HG03565 (cell line): ENCODE measurements around the gene ELF1.
A peak's percentile ranks its signal among the peaks of the same experiment; 100 is the strongest.
"Not testable (repeated sequence)": the region's sequence is repeated elsewhere in the genome, so short reads cannot be mapped to it uniquely, and the experiment has no call there.

Experiments
- ATAC-seq: cut with Tn5 transposase; IDR thresholded peaks from one replicate; pipeline ENCODE4 v1.9.1; 2021; ENCODE audit warnings: mild to moderate bottlenecking, moderate library complexity; ENCODE audit not compliant: unreplicated experiment

Gene ELF1

DNA sequence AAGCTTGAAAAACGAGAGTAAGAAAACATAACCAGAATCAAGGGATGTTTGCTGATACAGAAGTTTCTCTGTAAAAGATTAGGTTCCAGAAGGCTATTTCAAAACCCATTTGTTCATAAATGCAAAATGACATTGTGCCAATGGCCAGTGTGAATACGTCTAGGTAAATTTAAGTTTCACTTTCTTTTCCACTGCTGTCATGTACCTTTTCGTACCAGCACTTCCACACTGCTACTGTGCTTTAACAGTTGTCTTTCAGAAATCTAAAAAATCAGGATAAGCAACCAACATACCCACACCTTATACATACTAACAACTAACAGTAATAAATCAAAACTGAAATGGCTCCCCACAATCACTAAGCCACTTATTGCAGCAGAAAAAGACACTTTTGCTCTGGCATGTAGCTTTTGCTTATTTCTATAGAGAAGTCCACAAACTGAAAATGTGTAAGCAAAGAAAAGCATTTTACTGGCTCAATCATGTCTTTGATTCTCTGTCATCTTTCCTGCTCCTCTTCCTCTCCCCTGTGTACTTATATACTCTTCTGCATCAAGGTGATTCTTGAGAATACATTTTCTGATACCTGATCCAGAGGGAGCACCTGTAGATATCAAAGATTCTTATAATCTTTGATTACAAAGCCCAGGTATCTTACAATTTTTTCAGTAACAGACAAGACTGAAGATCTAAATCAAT lies 34.3 kb downstream of the ELF1 start:
- ATAC-seq: peak; percentile 39

DNA sequence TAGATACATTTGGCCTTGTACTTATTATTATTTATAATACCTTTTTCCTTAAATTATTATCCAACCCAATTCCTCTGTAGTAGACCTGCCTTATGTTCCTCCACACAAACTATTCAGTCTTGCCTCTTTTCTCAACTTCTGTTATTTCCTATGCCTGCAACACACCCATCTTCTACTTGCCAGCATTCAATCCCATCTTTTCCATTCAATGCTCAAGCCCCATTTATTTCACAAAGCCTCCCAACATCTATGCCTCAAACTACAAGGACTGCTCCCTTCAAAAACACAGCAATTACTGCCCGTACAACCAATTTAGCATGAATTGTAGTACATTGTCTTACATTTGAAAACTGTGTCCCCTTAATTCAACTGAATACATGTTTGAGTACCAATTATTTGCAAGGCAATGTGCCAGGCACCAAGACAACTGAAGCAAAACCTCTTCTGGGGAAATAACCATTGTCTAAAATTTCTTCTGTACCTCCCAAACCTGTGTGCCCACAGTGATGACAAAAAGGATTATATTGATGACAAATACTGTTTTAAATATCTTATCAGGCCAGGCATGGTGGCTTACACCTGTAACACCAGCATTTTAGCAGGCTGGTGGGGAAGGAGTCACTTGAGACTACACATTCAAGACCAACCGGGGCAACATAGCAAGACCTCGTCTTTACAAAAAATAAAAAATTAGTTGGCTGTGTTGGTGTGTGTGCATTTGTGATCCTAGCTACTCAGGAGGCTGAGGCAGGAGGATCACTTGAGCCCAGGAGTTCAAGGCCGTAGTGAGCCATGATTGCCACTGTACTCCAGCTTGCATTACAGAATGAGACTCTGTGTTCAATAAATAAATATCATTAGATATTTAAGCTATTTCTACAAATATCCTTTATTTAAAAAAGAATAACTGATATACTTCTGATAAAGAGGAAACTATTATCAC lies 35.1 kb downstream of the ELF1 start:
- ATAC-seq: no peak

DNA sequence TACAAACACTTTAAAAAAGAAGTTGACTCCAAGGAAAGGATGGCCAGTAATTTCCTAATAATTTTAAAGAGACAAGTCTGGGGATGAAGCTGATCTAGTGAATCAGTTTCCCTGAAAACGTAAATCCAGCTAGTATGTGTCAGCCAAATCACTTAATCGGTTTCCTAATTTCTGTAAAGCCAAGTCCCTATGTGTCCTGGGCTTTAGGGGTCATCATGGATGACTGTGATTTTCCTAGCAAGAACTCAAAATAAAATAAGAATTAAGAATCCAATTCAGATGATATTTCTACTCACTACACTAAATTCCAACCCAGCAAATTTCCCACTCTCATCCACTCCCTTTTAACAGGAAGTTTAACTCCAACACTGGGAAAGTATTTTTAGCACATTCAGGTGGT lies 35.9 kb downstream of the ELF1 start:
- ATAC-seq: no peak

DNA sequence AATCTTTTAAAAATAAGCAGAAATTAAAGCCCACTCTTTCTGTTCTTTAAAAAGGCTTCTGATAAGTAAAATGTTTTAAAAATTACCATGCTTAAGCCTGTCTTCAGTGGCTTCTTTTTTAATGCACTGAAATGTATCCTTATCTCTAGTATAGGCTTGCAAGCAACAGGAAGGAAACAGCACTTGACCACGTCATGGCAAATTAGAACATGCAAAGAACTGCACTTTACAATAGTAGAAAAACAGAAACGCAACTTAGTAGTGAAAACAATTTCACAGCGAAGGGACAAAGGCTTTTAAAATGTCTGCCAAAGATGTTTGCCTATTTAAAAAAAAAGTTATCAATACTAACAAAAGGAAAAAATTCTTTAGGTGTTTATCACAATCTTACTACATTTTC lies 36.3 kb downstream of the ELF1 start:
- peak; percentile 55 for ATAC-seq

DNA sequence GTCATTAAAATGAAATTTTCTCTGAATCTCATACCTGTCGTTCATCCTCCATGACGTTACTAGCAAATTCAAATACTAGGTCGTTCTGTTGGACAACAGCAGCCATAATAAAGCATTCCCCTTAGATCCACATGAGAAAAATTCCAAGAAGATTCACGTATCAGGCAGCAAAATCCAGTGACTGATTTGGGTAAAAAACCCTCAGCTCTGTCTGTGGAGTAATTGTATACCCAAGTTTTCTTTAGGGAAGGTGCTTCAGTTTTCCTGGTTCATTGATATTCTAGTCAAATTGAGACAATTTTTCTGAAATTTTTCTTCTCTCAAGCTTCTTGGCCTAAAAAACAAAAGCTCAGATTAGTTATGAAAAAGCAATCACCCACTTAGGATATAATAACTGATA lies 37.2 kb downstream of the ELF1 start:
- ATAC-seq: no peak

DNA sequence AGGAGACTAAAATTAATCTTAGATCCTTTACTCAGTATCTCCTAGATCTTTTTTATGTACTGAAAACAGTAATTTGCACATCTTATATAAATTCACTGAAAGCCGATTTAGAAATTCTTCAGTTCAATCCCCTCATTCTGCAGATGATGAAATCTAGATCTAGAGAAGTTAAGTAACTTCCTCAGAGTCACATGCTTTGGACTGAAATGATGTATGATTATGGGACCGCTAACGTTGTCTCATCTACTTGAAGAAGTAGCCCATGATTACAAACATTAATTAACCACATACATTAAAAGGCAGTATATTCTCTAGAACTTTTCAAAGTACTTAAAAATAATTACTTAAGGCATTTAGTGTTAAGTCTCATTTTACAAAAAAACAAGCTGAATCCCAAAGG lies 37.8 kb downstream of the ELF1 start:
- no peak for ATAC-seq

DNA sequence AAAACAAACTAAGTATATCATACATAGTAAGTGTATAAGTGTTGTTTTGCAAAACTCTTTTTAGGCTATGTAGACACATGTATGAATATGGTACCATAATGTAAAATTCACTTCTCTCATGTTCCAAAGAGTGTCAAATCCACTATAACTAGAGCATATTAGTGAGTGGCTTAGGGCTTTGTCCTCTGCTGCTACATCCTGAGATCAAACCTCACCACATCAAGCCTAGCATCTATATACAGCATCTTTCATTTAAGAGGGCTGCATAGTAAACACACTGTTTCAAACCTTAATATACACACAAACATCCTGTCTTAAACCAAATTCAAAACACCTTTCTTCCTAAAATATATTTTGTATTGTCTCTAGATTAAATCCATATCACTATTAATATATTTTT lies 38.7 kb downstream of the ELF1 start:
- ATAC-seq: no peak

DNA sequence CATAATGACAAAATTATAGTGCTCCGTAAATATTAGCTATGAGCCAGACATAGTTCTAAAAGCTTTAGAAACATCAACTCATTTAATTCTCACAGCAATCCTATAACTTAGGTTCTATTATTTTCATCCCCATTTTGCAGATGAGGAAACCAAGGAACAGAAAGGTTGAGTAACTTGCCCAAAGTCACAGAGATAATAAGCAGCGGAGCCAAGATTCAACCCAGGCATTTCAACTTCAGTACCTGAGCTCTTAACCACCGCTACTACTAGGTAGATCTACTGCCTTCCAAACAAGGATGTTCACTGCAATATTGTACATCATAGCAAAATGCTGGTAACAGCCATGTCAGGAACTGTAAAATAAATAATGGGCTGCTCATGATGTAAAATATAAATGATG lies 39.9 kb downstream of the ELF1 start:
- no peak for ATAC-seq

DNA sequence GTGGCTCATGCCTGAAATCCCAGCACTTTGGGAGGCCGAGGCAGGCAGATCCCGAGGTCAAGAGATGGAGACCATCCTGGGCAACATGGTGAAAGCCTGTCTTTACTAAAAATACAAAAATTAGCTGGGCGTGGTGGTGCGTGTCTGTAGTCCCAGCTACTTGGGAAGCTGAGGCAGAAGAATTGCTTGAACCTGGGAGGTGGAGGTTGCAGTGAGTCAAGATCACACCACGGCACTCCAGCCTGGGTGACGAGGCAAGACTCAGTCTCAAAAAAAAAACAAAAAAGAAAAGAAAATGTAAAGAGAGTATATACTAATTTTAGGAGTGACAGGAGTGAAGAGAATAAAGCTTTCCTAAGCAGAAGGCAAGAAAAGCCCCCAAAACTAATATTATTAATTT lies 41.0 kb downstream of the ELF1 start:
- not testable (repeated sequence) for ATAC-seq

DNA sequence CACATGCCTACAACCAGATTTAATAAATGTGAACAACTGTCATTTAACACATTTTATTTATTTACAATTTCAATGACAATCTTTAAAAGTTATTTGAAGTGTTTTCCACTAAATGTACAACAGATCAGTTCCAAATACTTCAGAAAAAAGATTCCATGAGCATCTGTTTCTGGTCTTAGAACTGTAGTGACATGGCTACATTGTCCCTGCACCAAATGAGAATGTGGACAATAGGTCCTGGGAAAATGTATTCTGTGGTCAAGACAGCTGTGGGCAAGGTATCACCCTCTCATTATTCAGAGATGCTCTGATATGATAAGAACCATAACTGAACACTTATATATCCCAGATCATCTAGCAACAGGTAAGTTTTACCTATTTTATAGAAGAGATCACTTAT lies 43.7 kb downstream of the ELF1 start:
- ATAC-seq: no peak

DNA sequence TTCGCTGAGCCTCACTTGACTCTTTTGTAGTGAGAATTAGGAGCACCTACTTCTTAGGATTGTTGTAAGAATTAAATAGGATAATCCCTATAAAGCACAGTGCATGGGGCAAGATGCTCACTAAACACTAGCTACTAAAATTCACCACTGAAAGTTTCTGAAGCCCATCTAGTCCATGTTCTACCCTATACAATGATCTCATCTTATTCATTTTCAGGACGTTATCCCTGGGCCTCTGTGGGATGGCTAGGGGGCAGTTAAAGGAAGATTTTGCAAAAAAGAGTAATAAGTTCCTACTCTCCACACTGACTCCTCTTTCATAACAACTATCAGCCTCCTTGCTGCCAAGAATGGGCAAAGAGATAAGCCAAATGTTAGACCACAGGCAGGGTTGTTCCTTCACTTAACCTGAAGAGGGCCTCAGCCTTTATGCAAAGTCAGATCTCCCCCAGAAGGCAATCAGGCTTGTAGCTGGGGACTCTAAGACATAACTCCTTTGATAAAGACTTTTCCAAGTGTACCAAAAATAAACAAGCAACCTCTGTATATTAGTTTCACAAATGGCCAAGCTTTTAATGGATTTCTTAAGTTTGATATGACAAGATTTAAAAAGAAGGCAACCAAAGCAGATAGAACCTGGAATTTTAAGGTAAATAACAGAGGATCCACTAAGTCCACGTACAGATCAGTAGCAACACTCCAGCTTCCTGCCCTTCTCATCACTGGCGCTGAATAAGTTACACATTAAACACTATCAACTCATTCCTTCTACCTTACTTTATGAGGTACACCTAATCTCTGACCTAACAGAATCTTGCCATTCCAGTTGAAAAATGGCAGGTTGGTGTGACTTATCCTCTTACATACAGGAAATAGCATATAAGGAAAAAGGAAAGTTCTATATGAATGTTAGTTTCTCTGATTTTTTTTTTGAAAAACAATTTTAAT lies 44.4 kb downstream of the ELF1 start:
- peak; percentile 67 for ATAC-seq

DNA sequence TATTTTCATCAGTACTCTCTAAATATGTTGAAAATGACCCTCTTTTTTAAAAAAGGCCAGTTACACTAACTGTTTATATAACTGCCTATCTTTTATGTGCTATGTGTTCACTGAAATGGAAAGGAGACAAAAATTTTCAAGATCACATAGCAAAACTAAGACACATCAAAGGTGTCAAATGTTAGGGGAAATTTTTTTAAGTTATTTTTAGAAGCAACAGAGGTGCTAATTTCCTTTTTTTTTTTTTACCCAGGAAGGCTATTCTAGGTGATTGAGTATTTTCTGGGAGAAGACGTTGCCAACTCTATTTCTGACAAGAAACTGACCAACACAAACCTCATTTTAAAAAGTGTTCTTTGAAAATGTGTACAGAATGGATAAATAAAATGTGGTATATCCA lies 45.7 kb downstream of the ELF1 start:
- no peak for ATAC-seq

DNA sequence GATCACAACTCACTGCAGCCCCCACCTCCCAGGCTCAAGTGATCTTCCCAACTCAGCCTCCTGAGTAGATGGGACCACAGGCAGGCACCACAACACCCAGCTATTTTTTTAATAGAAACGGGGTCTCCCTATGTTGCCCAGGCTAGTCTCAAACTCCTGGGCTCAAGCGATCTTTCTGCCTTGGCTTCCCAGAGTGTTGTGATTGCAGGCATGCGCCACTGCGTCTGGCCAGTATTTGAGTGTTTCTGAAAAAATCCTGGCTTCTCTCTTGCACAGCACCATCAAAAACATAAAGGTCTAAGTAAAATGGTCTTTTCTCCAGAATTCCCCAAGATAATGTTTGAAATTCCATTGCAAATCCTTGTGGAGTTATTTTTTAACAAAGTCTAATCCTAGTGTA lies 47.8 kb downstream of the ELF1 start:
- ATAC-seq: no peak

DNA sequence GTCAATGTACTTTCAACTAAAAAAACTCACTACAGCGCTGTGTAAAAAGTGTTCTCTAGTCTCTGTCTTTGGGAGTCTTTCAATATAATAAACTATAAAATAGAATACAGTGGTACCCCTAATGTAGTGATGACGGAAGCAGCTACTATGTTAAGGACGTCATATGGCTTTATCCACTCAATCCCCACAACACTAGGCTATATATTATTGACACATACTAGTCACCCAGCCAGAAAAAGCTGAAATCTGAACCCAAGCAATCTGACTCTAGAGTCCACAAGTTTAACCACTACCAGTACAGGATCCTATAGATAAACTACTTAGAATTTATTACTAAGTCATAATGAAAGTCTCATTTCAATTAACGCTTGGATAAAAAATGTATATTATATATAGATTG lies 48.3 kb downstream of the ELF1 start:
- no peak for ATAC-seq

DNA sequence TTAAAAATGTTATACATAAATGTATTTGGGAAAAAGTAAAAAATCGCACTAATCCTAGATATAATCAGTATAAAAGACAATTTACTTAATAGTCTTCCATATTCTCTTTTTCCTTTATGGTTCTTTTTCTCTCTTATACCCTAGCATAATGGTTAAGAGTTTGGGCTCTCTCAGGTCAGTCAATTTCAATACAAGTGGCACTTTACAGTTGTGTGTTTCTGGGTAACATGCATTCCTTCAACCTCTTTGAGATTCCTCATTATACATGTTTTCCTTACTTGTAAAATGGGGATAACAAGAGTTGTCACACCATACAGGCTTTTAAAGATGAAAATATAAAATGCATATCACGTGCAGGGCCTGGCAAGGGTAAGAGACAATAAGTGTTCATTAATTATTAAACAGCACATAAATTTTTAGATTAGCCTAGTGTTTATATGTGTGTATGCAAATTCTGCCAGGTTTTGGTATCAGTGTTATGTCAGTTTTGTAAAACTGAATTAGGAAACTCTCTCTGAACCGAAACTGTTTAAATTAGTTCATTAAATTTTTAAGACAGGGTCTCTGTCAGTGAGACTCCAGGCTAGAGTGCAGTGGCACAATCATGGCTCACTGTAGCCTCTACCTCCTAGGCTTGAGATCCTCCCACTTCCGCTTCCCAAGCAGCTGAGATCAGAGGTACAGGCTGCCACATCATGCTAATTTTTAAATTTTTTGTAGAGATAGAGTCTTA lies 49.8 kb downstream of the ELF1 start:
- peak; percentile 41 for ATAC-seq

DNA sequence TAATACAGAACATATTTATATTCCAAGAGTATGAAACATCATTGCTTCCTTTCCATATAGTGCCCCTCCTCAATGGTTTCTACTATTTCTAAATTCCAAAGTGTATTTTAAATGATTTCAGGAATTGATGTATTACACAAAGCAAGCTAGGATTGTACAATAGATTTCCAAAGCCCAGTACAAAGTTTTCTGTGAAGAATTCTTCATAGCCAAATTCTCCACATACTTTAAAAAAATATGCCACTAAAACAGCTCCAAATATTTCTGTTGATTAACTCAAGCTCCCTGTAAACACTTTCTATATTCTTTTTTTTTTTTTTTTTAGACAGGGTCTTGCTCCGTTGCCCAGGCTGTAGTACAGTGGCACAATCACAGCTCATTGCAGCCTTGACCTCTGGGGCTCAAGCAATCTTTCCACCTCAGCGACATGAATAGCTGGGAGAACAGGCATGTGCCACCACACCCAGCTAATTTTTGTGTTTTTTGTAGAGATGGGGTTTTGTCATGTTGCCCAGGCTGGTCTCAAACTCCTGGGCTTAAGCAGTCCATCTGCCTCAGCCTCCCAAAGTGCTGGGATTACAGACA lies 50.6 kb downstream of the ELF1 start:
- ATAC-seq: no peak

DNA sequence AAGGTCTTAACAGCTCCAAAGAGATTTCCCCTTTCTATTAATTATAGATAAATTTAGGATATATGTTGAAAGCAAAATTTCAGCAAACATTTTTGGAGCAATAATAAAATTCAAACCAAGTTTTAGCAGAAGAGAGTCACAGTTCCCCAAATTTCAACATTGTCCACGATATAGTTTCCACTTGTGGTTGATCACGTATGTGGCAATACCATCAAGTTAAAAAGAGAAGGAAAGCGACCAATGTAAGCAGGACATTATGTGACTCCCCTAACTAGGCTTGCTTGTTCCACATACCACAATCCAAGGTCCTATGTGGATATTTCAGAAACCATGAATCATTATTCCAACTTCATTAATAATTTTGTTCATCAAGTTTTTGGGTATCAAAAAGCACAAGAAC lies 52.8 kb downstream of the ELF1 start:
- ATAC-seq: no peak

DNA sequence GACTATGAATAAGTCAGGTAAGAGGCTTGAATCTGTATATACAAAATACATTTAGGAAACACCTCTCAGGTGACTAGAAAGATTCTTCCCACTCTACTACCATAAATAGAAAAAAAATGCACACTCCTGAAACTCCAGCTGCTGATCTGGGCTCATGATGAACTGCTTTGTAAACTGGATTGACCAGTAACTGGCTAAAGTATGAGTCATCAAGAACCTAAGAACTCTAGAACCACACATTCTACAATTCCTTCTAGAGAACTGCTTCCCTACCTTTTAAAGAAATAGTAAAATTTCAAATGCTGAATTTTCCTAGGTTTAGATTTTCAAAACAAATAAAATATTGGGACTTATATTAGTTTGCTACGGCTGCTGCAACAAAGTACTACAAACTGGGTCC lies 55.2 kb downstream of the ELF1 start:
- no peak for ATAC-seq

DNA sequence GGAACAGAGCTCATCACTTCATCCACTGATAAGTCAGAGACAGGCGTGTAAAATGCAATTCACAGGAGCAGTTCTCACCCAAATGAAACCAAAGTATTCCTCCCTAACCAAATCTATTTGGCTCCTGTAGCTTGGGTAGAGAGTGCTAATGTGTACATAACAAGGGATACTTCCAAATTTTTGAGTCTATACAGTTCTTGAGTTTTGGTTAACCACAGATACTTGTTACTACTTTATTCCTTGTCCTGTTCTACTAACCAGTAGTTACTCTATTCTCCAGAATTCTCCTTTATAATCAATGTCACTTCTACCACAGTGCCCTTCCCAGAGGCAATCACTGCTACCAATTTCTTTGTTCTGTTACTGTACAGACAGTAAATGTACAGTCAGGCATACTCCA lies 57.3 kb downstream of the ELF1 start:
- no peak for ATAC-seq

DNA sequence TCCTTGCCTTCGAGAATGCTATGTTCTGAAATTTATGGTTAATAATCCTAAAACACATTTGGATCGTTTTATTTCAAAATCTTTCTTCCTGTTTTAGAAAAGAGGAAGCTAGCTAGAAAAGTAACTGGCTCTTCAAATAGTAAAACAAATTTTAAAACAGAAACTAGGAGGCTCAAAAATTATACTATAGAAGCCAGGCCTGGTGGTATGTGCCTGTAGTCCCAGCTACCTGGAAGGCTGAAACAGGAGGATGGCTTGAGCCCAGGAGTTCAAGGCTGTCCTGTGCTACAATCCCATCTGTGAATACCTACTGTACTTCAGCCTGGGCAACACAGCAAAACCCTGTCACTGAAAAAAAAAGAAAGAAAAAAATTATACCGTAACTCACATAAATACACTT lies 57.9 kb downstream of the ELF1 start:
- ATAC-seq: no peak
